B cell (primary cell): ENCODE results near the gene GABRP. TPM values are rescaled to one million over a fixed set of nuclear protein-coding genes. Genes with fewer than 3 reads are reported as not detected.

Experiments used
- ATAC-seq: fragments of 200-7000 bp; cut with Tn5 transposase; one replicate; pipeline ENCODE4 v1.10.0; 2021; ENCODE audit warnings: low read depth, mild to moderate bottlenecking, moderate number of reproducible peaks, moderate library complexity
- CTCF ChIA-PET: fragments of 350-600 bp; sonication (Branson Sonifier 250); formaldehyde crosslinking; loops from one replicate; lab custom pipeline; 2021; ENCODE audit warnings: antibody characterized with exemption, inconsistent platforms; lab: Charles Lee
- POLR2A ChIA-PET: fragments of 350-600 bp; sonication (Branson Sonifier 250); formaldehyde crosslinking; loops from one replicate; lab custom pipeline; 2021; ENCODE audit warnings: antibody characterized with exemption; lab: Charles Lee
- DNase-seq: peaks from one replicate; pipeline ENCODE4 v3.0.0; 2013
- H2AFZ ChIP-seq: 2 replicates; pipeline ENCODE4 v1.6.1; 2012; ENCODE audit warnings: mild to moderate bottlenecking, low read depth, low read length; ENCODE audit not compliant: insufficient read depth, poor library complexity, severe bottlenecking
- H3K27ac ChIP-seq, 2 donors: 1 replicate in 1 of 2; 2 replicates in 1 of 2; pipeline ENCODE4 v1.5.1; 2012 to 2013; ENCODE audit warnings: low read length in 2 of 2, mild to moderate bottlenecking in 2 of 2, moderate library complexity in 1 of 2
- H3K27me3 ChIP-seq, 4 experiments: fragments of 200-600 bp in 1 of 4; sonication (generic) in 1 of 4; replicated peaks in 1 of 4; 1 replicate in 2 of 4; 2 replicates in 2 of 4; pipeline versions ENCODE4 v1.6.1 to v1.7.0; 2013 to 2016; ENCODE audit warnings: low read length in 3 of 4, mild to moderate bottlenecking in 2 of 4, mixed read lengths in 1 of 4, moderate library complexity in 1 of 4; ENCODE audit not compliant: insufficient read depth in 4 of 4, control insufficient read depth in 3 of 4; ENCODE audit errors: control extremely low read depth in 1 of 4
- H3K36me3 ChIP-seq, 2 experiments: replicated peaks in 1 of 2; 1 replicate in 1 of 2; 2 replicates in 1 of 2; pipeline versions ENCODE4 v1.6.1 to v1.7.1; 2013; ENCODE audit warnings: low read length in 1 of 2; ENCODE audit not compliant: insufficient read depth in 2 of 2, control insufficient read depth in 1 of 2; ENCODE audit errors: control extremely low read depth in 1 of 2, extremely low read depth in 1 of 2
- H3K4me1 ChIP-seq, 2 donors: fragments of 200-600 bp in 1 of 2; sonication (generic) in 1 of 2; 1 replicate in 1 of 2; 2 replicates in 1 of 2; pipeline versions ENCODE4 v1.5.1 to v1.6.1; 2013 to 2017; ENCODE audit warnings: low read length in 2 of 2; ENCODE audit not compliant: control insufficient read depth in 2 of 2, insufficient read depth in 2 of 2
- H3K4me2 ChIP-seq: replicated peaks from 2 replicates; pipeline ENCODE3; 2012; ENCODE audit warnings: mild to moderate bottlenecking, low read depth, low read length; ENCODE audit not compliant: poor library complexity, severe bottlenecking
- H3K4me3 ChIP-seq, 5 experiments: fragments of 200-600 bp in 1 of 5; sonication (generic) in 1 of 5; 1 replicate in 3 of 5; 2 replicates in 2 of 5; pipeline versions ENCODE4 v1.5.1 to v1.7.0; 2011 to 2016; ENCODE audit warnings: low read length in 4 of 5, mild to moderate bottlenecking in 4 of 5, low read depth in 2 of 5, control low read depth in 1 of 5, moderate library complexity in 1 of 5; ENCODE audit not compliant: insufficient read depth in 1 of 5; ENCODE audit errors: control extremely low read depth in 1 of 5, extremely low read depth in 1 of 5
- H3K79me2 ChIP-seq: fragments of 200-600 bp; sonication (generic); one replicate; pipeline ENCODE4 v1.6.0; 2016; ENCODE audit warnings: low read length; ENCODE audit not compliant: control insufficient read depth, insufficient read depth
- H3K9ac ChIP-seq: fragments of 200-600 bp; sonication (generic); 2 replicates; pipeline ENCODE4 v1.6.1; 2017; ENCODE audit warnings: mild to moderate bottlenecking, low read length, moderate library complexity
- H3K9me3 ChIP-seq, 3 donors: one replicate each; pipeline versions ENCODE4 v1.6.1 to v1.7.1; 2013; ENCODE audit warnings: low read length in 2 of 3; ENCODE audit not compliant: control insufficient read depth in 2 of 3, insufficient read depth in 1 of 3; ENCODE audit errors: control extremely low read depth in 1 of 3
- H4K20me1 ChIP-seq: 2 replicates; pipeline ENCODE4 v1.6.0; 2012; ENCODE audit warnings: mild to moderate bottlenecking, low read length; ENCODE audit not compliant: insufficient read depth, control insufficient read depth, poor library complexity, severe bottlenecking
- H3K27ac Mint-ChIP-seq: one replicate; pipeline ENCODE4 v1.8.0; 2021; ENCODE audit warnings: mixed read lengths
- H3K27me3 Mint-ChIP-seq: one replicate; pipeline ENCODE4 v1.8.0; 2021; ENCODE audit warnings: mixed read lengths
- H3K4me1 Mint-ChIP-seq: one replicate; pipeline ENCODE4 v1.8.0; 2021; ENCODE audit warnings: mixed read lengths
- H3K4me3 Mint-ChIP-seq: one replicate; pipeline ENCODE4 v1.8.0; 2021; ENCODE audit warnings: mixed read lengths
- H3K9me3 Mint-ChIP-seq: one replicate; pipeline ENCODE4 v1.8.0; 2022; ENCODE audit warnings: mixed read lengths; ENCODE audit not compliant: insufficient read depth
- CTCF ChIP-seq: fragments of 200-600 bp; IDR thresholded peaks from one replicate; pipeline ENCODE4 v1.8.0; 2022; ENCODE audit warnings: antibody characterized with exemption, mild to moderate bottlenecking
- EZH2 ChIP-seq: IDR thresholded peaks from 2 replicates; pipeline ENCODE4 v1.6.1; 2012; ENCODE audit warnings: borderline replicate concordance, low read depth, mild to moderate bottlenecking, moderate library complexity, low read length; ENCODE audit not compliant: insufficient read depth, poor library complexity, severe bottlenecking
- WGBS: methylation state at CpG from one replicate; pipeline ENCODE4 v1.1.5; 2013; ENCODE audit warnings: missing lambda C conversion rate; ENCODE audit not compliant: insufficient coverage; 5-methylcytosine and 5-hydroxymethylcytosine counted together
- intact Hi-C: fragments of 100-400 bp; cut with micrococcal nuclease; formaldehyde crosslinking; loops from one replicate; pipeline ENCODE4 v1.10.0; 2022
- polyA plus RNA-seq: library from polyadenylated mRNA; depleted of rRNA; stranded (reverse); fragments of >200 nt; gene quantifications from 2 replicates; pipeline ENCODE4 v1.2.3, GENCODE V29; 2012
- total RNA-seq, 2 donors: library from RNA; stranded (reverse); fragments of 120-200 nt in 1 of 2; gene quantifications; 1 replicate in 1 of 2; 2 replicates in 1 of 2; pipeline versions ENCODE4 v1.2.3 to v1.2.4, GENCODE V29; 2013 to 2022

GABRP gene
- total and polyA plus RNA-seq, 2 donors (not counting 1 experiment from before 2014, with no cell fraction given): not detected

DNA sequence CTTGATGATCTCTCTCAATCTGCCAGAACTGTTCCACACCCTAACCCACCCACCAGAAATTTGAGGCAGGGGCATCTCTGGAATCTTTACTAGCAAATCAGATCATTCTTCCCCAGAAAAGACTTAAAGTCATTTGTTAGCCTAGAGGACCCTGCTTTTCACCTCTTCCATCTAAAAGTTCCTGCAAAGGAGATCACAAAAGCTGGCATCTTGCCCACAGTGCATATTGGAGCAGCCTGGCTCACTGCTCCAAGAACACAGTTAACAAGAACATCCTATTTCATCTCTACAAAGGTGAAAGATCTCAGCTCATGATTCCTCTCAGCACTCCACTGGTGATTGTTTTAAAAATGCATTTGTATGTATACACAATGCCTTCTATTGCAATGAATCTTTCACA, 36.3 kb downstream of the GABRP start:
- H3K4me1 Mint-ChIP-seq: no peaks in the 10 kb centered on the region
- H3K4me3 ChIP-seq: no peak overlapping the region
- POLR2A ChIA-PET: no interaction called here
- H3K79me2 ChIP-seq: no peaks in the 10 kb centered on the region
- H3K9me3 ChIP-seq: no peaks in the 10 kb centered on the region
- no peak overlapping the region for H3K27ac Mint-ChIP-seq
- DNase-seq (no peak), ATAC-seq (no peak)
- H3K9me3 Mint-ChIP-seq: no peaks in the 10 kb centered on the region
- CTCF ChIA-PET: no interaction called here
- H3K36me3 ChIP-seq: no peaks in the 10 kb centered on the region
- intact Hi-C loops: no loop called here
- TF ChIP-seq CTCF (no peak), EZH2 (no peak)
- no peak overlapping the region for H3K9ac ChIP-seq
- H3K4me1 ChIP-seq: no peaks in the 10 kb centered on the region
- no peak overlapping the region for H2AFZ ChIP-seq
- H3K27me3 ChIP-seq: no peaks in the 10 kb centered on the region
- H3K4me2 ChIP-seq: no peak overlapping the region
- no peak overlapping the region for H3K27ac ChIP-seq
- H4K20me1 ChIP-seq: no peaks in the 10 kb centered on the region
- H3K27me3 Mint-ChIP-seq: peaks cover under 1% of the 10 kb centered on the region
- no peak overlapping the region for H3K4me3 Mint-ChIP-seq

DNA sequence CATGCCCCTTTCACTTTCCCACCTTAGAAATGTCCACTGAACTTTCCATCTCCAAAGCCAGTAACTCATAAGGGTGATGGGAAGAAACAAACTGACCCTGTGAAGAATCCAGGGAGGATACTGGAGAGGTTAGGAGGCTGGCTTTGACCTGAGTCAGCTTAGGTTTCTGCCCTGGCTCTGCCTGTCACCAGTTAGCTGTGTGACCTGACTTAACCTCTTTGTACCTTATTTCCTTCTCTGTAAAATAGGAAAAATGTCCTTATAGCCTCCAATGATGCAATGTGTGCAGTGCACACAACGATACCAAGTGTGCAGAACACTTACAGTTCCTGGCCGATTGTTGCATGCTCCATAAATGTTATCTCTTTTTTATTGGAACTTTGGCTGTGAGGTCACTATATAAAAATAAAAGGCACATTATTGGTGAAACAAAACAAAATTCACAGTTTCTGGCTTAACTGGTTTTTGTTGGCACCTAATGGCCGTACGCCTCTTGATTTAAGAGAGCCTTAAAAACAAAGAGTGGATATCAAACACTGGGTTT, 37.8 kb downstream of the GABRP start:
- ChIA-PET CTCF (no interaction called here), POLR2A (no interaction called here)
- ATAC-seq (no peak), DNase-seq (no peak)
- no peaks in the 10 kb centered on the region for H3K4me1 ChIP-seq
- no peak overlapping the region for H3K9ac ChIP-seq
- TF ChIP-seq EZH2: no peak
- no peak for TF ChIP-seq CTCF
- H3K79me2 ChIP-seq: no peaks in the 10 kb centered on the region
- intact Hi-C loops: no loop called here
- no peak overlapping the region for H3K27ac Mint-ChIP-seq
- H3K27me3 ChIP-seq: no peaks in the 10 kb centered on the region
- no peak overlapping the region for H3K4me3 Mint-ChIP-seq
- H3K27ac ChIP-seq: no peak overlapping the region
- no peak overlapping the region for H2AFZ ChIP-seq
- H3K9me3 Mint-ChIP-seq: no peaks in the 10 kb centered on the region
- H4K20me1 ChIP-seq: no peaks in the 10 kb centered on the region
- H3K4me2 ChIP-seq: no peak overlapping the region
- no peaks in the 10 kb centered on the region for H3K4me1 Mint-ChIP-seq
- peaks cover 2% of the 10 kb centered on the region for H3K27me3 Mint-ChIP-seq
- WGBS: 100% methylated on average over 2 of the region's 4 CpGs
- no peaks in the 10 kb centered on the region for H3K36me3 ChIP-seq
- no peaks in the 10 kb centered on the region for H3K9me3 ChIP-seq
- H3K4me3 ChIP-seq: no peak overlapping the region
